NK-92 (cell line): ENCODE results near the gene SPINT2.

Source experiments
- DNase-seq: peaks from one replicate; lab custom pipeline; 2025; ENCODE audit not compliant: unreplicated experiment; lab: John Stamatoyannopoulos, UW

SPINT2 gene

GRCh38 chr19:38291855-38292254 lies 27.5 kb downstream of the SPINT2 start:
- no peak for DNase-seq

- DNase-seq, result no peak
Observed at GRCh38 chr19:38293281-38293680, 28.9 kb downstream of the SPINT2 start.

- no peak for DNase-seq
Observed at GRCh38 chr19:38294090-38294489, 29.7 kb downstream of the SPINT2 start.

DNA sequence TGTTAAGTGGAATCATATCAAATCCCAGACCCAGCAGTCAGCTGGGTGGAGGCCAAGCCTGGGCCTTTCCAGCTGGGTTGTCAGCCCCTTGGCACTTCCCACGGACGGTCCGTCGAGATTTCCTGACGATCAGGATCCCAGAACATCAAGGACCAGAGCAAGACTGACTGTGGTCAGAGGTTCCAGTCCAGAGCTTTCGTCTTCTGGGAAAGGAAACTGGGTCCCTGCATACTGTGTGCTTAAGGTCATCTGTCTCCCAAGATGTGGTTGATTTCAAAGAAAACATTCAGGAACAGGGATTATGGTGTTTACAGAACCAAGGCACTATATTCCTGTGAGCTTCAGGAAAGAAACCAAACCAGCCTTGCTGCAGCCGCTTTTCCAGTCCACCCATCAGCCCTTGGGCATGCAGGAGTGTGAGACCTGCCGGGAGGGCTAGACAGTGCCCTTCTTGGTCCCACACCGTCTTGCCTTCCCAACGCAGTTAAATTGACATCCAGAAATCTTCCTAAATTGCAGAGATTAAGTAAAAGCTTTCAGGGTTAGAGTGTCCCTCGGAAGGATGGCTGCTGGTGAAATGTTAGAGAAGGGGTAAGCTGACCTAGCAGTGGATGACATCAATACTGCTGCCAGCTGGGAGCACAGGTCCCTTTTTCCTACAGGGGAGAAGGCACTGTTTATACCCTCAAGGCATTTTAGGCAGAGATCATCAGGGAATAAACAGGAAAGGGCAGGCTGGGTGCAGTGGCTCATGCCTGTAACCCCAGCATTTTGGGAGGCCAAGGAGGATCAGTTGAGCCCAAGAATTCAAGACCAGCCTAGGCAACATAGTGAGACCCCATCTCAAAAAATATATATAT lies 34.7 kb downstream of the SPINT2 start:
- no peak for DNase-seq

GRCh38 chr19:38303517-38304351 lies 39.4 kb downstream of the SPINT2 start, which contains the start of gene C19orf33:
C19orf33 (plus strand) TSS chr19:38304251; CDS start chr19:38304262, 11 bp downstream.
- DNase-seq, result no peak

DNA sequence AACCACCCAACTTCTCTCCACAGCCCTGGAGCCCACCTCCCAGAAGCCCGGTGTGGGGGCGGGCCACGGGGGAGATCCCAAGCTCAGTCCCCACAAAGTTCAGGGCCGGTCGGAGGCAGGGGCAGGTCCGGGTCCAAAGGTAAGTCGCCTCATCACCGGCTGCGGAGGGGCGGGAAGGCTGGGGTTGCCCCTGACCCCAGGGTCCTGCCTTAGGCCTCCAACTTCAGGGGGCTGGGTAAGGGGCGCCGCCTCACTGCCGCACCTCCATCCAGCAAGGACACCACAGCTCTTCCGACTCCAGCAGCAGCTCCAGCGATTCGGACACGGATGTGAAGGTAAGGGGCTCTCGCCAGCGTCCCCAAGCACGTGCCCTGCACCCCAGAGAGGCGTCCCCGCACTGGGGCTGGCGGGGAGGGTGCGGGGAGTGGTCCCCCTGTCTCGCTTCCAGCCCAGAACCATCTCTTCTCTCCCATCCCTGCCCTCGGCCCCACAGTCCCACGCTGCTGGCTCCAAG lies 40.0 kb downstream of the SPINT2 start:
- DNase-seq, result no peak

DNA sequence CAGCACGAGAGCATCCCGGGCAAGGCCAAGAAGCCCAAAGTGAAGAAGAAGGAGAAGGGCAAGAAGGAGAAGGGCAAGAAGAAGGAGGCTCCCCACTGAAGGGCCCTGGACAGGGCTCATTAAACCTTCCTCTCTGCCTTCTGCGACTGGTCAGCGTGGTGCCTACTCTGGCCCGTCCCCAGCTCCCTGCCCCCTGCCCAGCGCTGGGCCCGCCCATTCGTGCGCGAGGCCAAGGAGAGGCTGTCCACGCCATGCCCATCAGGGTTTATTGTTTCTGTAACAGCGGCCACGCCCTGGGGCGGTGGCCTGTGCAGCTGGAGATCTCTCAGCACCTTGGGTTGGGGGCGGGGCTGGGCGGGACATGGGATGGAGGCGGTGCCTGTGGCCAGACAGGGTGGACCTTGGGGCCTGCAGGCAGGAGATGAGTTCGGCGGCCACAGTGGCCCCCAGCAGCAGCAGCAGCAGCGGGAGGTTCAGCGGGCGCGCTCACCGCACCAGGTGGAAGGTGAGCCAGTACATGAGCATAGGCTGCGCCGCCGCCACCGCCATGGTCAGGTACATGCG lies 40.6 kb downstream of the SPINT2 start:
- no peak for DNase-seq

DNA sequence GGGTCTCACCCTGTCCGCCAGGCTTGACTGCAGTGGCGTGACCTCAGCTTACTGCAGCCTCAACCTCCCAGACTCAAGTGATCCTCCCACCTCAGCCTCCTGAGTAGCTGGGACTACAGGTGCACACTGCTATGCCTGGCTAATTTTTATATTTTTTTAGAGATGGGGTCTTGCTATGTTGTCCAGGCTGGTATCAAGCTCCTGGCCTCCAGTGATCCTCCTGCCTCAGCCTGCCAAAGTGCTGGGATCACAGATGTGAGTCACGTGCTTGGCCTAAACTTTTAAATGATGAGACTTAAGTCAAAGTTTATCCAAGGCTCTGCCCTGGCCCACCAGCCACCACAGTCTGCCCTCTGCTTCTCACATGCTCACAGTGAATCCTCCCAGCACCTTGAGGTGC lies 41.9 kb downstream of the SPINT2 start:
- DNase-seq, result no peak

DNA sequence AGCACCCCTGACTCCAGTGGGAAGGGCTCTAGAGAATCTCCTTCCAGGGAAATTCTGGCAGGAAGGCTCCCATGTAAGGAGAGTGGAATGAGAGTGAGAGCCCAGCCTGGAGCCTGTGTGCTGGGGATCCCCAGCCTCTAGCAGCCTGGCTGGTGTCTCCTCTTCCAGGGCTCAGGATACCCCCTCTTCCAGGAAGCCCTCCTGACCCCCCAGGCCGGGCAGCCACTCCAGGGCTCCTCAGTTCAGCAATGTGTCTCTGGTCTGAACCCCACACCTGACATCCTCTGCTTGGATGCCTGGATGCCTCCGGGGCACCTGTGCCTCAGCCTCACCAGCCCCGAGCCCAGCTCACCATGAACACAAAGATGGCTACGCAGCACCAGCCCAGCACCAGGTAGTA lies 42.7 kb downstream of the SPINT2 start:
- DNase-seq, result no peak

- DNase-seq, result no peak
Observed at GRCh38 chr19:38307597-38307996, 43.2 kb downstream of the SPINT2 start.

DNA sequence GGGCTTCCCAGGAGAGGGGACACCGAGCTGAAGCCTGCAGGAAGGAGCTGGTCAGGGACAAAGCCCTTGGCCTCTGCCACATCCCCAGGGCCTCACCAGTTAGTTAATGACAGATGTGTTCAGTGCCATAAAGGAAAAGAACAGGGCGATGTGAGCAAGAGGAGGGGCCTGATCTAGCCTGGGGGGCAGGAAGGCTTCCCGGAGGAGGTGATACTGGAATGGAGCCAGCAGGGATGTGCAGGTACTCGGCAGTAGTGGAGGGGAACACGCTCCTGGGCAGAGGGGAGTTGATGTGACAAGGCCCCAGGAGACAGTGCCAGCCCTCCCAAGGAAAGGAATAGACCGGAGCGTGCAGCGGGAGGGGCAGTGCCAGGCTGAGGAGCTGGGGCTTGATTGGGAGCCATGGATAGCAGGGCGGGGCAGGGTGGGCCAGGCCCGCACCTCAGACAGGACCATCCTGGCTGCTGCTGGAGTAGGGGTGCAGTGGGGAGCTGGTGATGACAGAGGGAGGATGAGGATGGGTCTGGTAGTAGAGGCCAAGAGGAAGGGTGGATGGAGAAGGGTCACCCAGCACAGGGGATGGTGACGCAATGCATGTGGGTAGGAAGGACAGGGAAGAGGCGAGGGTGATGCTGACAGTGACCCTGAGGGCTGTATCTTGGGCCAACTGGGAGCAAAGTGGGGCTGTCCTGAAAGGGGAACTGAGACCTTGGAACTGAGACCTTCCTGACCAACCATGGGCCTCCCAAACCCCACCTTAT lies 43.8 kb downstream of the SPINT2 start:
- DNase-seq, result no peak

GRCh38 chr19:38308926-38309614 lies 44.7 kb downstream of the SPINT2 start:
- no peak for DNase-seq

DNA sequence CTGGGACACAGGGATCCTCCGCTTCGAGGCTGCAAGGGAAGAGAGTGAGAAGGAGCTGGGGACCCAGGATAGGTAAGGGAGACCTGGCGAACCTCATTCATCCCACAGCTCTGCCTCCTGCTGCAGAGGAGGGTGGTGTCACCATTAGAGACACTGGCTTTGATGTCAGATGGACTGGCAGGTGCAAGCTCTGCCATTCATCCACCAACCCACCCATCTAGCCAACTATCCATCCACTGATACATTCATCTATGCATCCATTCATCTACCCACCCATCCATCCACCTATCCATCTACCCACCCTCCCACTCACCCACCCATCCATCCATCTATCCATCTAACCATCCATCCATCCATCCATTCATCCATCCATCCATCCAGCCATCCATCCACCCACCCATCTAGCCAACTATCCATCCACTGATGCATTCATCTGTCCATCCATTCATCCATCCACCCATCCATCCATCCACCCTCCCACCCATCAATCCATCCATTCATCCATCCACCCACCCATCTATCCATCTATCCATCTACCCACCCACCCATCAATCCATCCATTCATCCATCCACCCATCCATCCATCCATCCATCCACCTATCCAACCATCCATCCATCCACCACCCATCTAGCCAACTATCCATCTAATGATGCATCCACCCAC lies 45.4 kb downstream of the SPINT2 start:
- no peak for DNase-seq

DNA sequence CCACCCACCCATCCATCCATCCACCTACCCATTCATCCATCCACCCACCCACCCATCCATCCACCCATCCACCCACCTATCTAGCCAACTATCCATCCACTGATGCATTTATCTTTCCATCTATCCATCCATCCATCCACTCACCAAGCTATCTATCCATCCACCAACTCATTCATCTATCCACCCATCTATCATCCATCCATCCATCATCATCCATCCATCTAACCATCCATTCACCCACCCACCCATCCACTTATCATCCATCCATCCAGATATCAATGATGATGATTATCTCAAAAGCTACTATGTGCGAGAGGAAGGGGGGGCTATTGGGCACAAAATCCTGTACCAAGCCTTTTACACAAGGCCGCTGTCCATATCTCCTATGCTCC lies 45.9 kb downstream of the SPINT2 start:
- DNase-seq, result no peak

DNA sequence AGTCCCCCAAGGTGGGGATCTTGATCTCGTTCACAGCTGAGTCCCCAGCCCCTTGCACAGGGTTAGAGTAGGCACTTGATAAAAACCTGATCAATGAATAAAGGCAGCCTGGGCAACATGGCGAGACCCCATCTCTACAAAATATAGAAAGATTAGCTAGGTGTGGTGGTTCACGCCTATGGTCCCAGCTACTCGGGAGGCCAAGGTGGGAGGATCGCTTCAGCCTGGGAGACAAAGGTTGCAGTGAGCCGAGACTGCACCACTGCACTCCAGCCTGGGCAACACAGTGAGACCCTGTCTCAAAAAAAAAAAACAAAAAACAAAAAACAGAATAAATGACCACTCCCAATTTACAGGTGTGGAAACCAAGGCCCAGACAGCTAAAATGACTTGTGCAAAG lies 46.6 kb downstream of the SPINT2 start:
- no peak for DNase-seq

DNA sequence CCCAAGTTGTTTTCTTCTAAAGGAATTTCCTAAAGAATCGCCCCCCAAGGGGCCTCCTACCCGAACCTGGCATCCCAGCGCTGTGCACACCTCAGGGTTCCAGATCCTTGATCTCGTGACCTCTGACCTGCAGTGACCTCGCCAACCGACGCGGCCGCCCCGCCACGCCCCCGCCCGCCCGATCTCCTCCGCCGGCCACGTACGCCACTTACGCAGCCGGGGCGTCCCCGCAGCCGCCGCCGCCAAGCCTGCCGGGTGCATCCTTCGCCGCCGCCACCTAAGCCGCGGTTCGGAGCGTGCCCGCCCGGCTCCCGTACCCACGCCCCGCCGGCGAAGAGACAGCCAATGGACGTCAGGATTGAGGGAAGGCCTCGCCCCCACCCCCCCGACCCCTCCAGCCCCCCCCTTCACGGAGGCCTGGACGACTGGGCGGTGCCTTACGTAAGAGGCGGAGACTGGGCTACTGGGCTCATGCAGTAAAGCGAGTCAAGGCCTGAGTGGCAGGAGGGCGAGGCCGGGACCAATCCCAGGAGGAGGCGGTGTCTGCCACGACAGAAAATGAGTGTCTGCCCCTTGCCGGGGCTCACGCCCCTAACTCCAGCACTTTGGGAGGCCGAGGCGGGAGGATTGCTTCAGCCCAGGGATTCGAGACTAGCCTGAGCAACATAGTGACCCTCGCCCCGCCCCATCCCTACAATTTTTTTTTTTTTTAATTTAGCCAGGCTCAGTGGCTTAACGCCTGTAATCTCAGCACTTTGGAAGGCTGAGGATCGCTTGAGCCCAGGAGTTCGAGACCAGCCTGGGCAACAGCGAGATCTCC lies 51.5 kb downstream of the SPINT2 start, which contains the start of gene YIF1B:
TSS of gene YIF1B (minus strand) at position 291 of the 820 bp plus-strand sequence. CDS start at position 261, 30 bp downstream.
- DNase-seq, result peak; percentile 80

- DNase-seq, result no peak
Observed at GRCh38 chr19:38316477-38317067, 52.2 kb downstream of the SPINT2 start.

- DNase-seq, result no peak
Observed at GRCh38 chr19:38317104-38317612, 52.8 kb downstream of the SPINT2 start.
